ENCODE data around the gene TRAF1.

TRAF1 gene

GRCh38 chr9:120904061-120904977 lies 22.3 kb downstream of the TRAF1 start:
- DNase-seq = no peak

DNA sequence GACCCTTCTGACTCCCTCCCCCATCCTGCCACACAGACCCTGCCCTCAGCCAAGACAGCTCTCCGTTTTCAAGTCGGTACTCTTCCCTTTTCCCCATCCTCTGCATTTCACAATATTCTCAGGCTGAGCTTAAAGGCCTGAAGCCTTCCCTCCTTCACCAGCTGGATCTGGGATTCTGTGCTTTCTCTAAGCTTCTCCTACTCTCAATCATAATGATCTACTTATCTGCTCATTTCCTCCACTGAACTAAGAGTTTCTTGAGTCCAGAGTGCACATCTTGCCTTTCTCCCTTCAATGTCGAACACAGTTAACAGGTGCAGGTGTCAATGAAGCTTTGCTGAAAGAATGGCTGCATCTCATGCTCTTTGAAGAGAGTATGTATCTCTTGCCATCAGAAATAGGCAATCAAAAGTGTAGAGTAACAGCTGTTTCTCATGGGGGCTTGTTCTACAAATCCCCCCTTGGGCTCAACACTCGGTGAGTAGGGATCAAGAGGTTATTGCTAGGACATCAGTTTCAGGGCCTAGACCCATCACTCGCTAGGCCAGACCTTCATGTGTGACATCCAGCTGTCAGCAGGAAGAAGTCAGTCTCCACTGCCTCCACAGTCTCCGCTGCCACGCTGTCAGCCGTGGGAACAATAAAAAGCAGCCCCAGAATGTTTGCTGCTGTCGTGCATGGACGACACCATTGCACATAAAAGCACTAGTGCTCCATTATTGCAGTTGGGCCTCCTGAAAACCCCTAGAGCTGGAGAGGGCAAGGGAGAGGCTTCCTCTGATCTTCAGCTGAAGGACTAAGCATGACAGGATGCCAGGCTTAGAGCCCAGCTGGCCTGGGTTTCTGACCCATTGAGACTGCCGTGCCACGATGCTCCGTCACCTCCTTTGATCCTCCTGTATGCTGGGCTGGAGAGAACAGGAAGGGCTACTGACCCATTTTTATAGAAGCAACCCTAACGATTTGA lies 23.7 kb downstream of the TRAF1 start:
- DNase-seq = no peak

DNA sequence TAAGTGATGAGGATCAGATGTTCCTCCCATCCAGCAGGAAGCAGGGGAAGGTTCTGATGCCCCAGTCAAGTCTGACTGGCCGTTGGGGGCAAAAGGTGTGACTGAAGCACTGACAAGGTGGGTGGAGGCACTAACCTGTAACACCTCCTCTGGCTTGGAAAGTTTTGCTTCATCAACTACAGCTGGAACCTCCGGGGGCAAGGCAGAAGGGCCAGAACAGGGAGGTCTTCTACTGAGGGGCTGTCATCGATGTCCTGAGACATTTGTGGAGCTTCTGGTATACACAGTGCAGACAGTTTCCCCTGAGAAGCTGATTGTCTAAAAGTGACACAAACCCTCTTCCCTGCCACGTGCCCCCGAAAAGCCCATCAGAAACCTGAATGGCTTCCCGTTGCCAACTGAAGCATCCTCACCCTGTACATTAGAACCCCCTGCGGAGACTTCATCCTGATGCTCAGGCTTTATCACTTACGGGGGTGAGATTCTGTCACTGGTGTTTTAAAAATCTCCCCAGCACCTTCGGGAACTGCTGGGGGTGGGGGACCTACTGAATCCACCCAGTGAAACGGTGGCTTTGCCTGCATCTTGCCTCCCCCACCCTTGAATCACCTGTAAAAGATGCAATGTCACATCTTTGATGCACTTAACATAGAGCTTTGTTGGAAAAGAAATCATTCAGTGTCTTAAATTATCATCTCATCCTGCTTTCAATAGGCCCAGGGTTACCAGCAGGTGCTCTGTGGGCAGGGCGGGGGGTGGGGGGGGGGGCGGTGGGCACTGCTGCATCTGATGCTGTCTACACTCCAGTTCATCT lies 24.6 kb downstream of the TRAF1 start:
- DNase-seq = no peak

DNA sequence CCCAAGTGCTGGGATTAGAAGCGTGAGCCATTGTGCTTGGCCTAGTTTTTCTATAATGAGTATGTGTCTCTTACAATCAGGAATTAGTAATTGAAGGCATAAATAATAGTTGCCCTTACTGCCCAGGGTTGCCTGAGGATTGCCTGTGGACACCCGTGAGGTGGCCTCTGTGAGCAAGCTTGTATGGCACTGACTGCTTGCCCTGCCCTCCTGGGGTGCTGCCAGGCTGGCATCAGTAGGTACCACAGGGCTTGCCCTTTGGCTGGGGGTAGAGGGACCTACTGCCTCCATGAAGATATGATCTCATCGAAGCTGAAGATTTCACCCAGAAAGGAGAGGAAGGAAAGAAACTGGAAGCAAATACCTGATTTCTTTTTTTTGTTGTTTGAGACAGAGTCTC lies 25.8 kb downstream of the TRAF1 start:
- DNase-seq = no peak

DNA sequence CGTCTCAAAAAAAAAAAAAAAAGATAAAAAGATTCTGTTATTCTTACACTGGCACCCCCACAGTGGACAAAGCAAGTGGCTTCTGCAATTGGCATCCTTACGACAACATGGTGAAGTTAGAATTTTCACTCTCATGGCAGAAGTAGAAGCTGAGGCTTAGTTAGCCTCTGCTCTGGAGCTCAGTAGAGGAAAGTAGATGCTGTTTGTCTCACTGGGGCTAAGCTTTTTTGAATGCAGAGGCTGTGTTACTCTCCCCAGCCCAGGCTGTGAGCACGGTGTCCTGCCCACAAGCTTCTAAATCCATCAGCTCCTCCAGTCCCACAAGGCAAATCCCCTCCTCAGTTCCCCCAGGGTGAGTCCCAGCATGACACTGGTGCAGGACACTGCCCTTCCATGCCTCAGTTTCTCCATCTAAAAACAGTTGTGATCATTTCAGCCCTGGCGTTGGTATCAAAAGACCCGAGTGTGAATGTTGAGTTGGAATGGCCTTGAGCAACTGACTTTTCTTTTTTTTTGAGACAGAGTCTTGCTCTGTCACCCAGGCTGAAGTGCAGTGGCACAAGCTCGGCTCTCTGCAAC lies 27.0 kb downstream of the TRAF1 start:
- no peak for DNase-seq

DNA sequence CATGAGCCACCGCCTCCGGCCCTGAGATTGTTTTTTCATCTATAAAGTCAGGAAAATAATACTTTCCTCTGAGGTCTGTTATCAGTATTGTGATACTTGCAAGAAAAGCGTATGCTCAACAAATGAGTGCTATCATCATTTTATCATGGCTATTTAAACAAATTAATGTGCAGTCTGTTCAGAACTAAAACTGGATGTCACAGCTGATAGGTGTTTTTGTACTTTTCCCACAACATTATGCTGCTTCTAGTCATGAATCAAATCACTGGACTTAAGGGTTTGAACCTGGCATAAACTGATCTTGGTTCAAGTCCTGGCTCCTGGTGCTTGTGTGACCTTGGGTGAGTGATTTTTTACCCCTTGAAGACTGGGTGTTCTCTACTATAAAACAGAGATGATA lies 28.2 kb downstream of the TRAF1 start:
- DNase-seq = no peak

- DNase-seq = no peak
These were observed 30.6 kb downstream of the TRAF1 start for GRCh38 chr9:120895951-120896350.

GRCh38 chr9:120894321-120895148 lies 32.1 kb downstream of the TRAF1 start:
- DNase-seq = peak; percentile 74

- DNase-seq = no peak
These were observed 32.8 kb downstream of the TRAF1 start for GRCh38 chr9:120893611-120894307.

DNA sequence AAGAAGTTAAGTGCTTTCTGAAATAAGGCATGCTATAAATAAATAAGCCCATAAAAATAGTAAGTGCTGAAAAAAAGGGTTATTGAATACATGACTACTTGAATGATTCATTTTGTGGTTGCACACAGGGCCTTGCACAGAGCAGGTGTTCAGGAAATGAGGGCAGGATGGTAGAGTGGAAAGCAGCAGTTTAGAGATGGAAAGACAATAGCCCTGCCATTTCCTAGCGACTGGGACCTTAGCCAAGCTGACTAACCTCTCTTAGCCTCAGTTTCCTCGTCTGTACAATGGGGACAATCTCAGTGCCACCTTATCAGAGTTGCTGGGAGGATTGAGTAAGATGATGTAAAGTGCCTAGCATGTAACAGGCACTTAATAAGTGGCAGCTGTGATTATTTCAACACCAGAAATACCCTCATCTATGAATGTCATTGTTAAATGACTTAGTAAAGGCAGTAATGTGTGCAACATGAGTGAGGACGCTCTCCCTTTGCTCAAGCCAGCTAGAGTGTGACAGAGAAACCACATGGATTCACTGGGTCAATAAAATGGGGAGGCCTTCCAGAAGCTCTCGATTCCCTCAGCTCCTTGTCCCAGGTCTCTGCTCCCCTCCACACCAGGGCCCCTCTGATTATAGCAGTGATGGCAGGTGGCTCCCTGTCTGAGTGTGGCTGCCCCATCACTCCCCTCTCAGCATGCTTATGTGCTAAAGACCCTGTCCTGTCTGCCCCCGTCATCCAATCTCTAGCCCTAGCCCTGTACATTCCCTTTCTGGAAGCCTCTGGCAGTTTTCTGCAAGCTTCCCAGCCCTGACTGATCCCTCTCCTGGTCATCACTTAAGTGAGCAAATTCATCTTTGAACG lies 33.6 kb downstream of the TRAF1 start:
- DNase-seq = no peak

DNA sequence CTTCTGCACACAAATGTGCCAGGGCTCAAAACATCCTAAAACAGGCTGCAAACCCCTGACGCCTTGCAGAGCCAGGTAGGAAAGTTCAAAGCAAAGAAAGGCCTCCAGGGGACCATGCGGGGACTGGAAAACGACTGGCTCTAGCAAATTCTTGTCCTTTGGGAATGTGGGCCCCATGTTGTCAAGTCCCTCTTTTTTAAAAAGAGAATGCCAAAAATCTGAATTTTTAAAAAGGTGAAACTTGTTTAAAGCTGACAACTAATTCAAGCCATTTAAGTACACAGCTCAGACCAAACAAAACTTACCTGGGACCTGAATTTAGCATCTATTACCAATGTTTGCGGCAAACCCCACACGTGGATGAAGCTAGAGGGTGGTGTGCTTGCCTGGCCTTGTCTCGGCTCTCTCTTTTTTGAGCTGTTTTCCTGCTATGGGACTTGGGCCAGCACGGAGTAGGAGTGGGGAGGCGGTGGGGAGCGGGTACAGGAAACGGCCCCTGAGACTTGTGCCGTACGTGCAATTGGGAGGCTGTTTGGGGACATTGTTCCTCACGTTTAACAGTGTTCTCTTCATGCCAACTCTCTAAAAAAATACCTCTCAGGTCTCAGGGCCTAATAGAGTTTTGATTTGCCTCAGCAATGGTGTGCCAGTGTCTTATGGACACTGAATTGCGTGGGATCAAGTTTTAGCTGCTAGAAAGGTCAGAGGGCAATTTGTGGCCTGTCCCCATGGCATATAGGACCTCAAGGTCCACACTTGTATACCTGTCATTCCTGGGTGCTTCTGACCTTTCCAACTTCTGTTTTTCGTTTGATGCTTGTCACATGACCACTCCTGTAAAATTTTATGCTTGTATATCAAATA lies 34.5 kb downstream of the TRAF1 start:
- no peak for DNase-seq

- DNase-seq = no peak
These were observed 35.2 kb downstream of the TRAF1 start for GRCh38 chr9:120891245-120891883.

- DNase-seq = no peak
These were observed 36.0 kb downstream of the TRAF1 start for GRCh38 chr9:120890320-120891244.

GRCh38 chr9:120889606-120890271 lies 36.9 kb downstream of the TRAF1 start:
- DNase-seq = no peak

- DNase-seq = no peak
These were observed 38.0 kb downstream of the TRAF1 start for GRCh38 chr9:120888626-120889025.

DNA sequence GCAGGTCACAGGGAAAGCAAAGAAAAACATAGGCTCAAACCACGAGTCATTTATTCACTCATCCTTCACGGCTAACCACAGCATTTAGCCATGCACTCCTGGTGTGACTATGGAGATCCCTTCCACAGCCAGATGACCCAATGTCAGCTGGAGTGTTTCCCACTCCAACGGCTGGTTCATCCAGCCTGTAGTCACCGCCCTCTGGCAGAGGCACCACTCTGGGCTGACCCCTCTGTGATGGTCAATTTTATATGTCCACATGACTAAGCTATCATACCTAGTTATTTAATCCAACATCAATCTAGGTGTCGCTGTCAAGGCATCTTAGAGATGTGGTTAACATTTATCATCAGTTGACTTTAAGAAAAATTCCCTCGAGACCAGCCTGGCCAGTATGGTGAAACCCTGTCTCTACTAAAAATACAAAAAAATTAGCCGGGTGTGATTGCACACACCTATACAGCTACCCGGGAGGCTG lies 40.1 kb downstream of the TRAF1 start:
- DNase-seq = peak; percentile 61
